Naive B cell (primary cell): ENCODE results near the gene VPS4A. TPM values are rescaled to one million over a fixed set of nuclear protein-coding genes. Genes with fewer than 3 reads are reported as not detected.
"Not testable (repeated sequence)": the region's sequence is repeated elsewhere in the genome, so short reads cannot be mapped to it uniquely, and the experiment has no call there.

Experiments used
- ATAC-seq, 2 donors: fragments of 150-1000 bp; cut with Tn5 transposase; 2 replicates each; pipeline ENCODE4 v1.10.0; 2021; ENCODE audit warnings: low read depth in 2 of 2, mild to moderate bottlenecking in 2 of 2, moderate library complexity in 2 of 2
- DNase-seq: peaks from one replicate; pipeline ENCODE4 v3.0.0; 2022
- H3K27ac Mint-ChIP-seq, 6 donors: one replicate each; pipeline ENCODE4 v1.8.0; 2020 to 2022; ENCODE audit warnings: mild to moderate bottlenecking in 6 of 6, mixed read lengths in 6 of 6, moderate library complexity in 5 of 6, inconsistent platforms in 2 of 6
- H3K27me3 Mint-ChIP-seq, 3 donors: one replicate each; pipeline ENCODE4 v1.8.0; 2021 to 2022; ENCODE audit warnings: mixed read lengths in 3 of 3, mild to moderate bottlenecking in 1 of 3
- H3K36me3 Mint-ChIP-seq, 2 donors: one replicate each; pipeline ENCODE4 v1.8.0; 2020 to 2022; ENCODE audit warnings: mixed read lengths in 2 of 2, inconsistent platforms in 1 of 2, mild to moderate bottlenecking in 1 of 2
- H3K4me1 Mint-ChIP-seq, 3 donors: one replicate each; pipeline ENCODE4 v1.8.0; 2020 to 2022; ENCODE audit warnings: mixed read lengths in 3 of 3, inconsistent platforms in 1 of 3, mild to moderate bottlenecking in 1 of 3, moderate library complexity in 1 of 3
- H3K4me3 Mint-ChIP-seq, 8 donors: one replicate each; pipeline ENCODE4 v1.8.0; 2020 to 2022; ENCODE audit warnings: mild to moderate bottlenecking in 8 of 8, mixed read lengths in 8 of 8, moderate library complexity in 8 of 8, inconsistent platforms in 2 of 8
- H3K9me3 Mint-ChIP-seq, 7 donors: one replicate each; pipeline ENCODE4 v1.8.0; 2020 to 2022; ENCODE audit warnings: mixed read lengths in 7 of 7, mild to moderate bottlenecking in 5 of 7, inconsistent platforms in 2 of 7, moderate library complexity in 1 of 7
- polyA plus RNA-seq, 6 donors: library from polyadenylated mRNA; unstranded; fragments of 300-500 nt; fragmentation: Illumina TruSeq; gene quantifications; one replicate each; pipeline ENCODE4 v1.2.3, GENCODE V29; 2021; ENCODE audit warnings: low read depth in 6 of 6

Gene VPS4A
- polyA plus RNA-seq, 6 donors from 2014 or later, result 22.2 to 35.1 (median 27.8) TPM

GRCh38 chr16:69291657-69292056 is 19.5 kb upstream of the VPS4A start:
- H3K4me3 Mint-ChIP-seq, H3K27me3 Mint-ChIP-seq, H3K27ac Mint-ChIP-seq, H3K4me1 Mint-ChIP-seq, DNase-seq, H3K36me3 Mint-ChIP-seq, ATAC-seq, H3K9me3 Mint-ChIP-seq: not testable (repeated sequence)

- no peaks in the 10 kb centered on the region for H3K36me3 Mint-ChIP-seq
- no peak for DNase-seq
- H3K9me3 Mint-ChIP-seq, result no peaks in the 10 kb centered on the region
- H3K27me3 Mint-ChIP-seq, result no peaks in the 10 kb centered on the region
- no peak for ATAC-seq
- no peak overlapping the region for H3K4me3 Mint-ChIP-seq
- peak overlapping the region in 1 of 6 donors; percentile 42 for H3K27ac Mint-ChIP-seq
- no peaks in the 10 kb centered on the region for H3K4me1 Mint-ChIP-seq
Measured at GRCh38 chr16:69293401-69293800, 17.7 kb upstream of the VPS4A start.

GRCh38 chr16:69294051-69294450 is 17.1 kb upstream of the VPS4A start:
- H3K4me1 Mint-ChIP-seq, result no peaks in the 10 kb centered on the region
- no peaks in the 10 kb centered on the region for H3K9me3 Mint-ChIP-seq
- H3K36me3 Mint-ChIP-seq, result no peaks in the 10 kb centered on the region
- H3K27ac Mint-ChIP-seq, result peak overlapping the region in 1 of 6 donors; percentile 33
- H3K27me3 Mint-ChIP-seq, result no peaks in the 10 kb centered on the region
- H3K4me3 Mint-ChIP-seq, result no peak overlapping the region
- no peak for ATAC-seq
- no peak for DNase-seq

GRCh38 chr16:69296771-69297170 is 14.4 kb upstream of the VPS4A start:
- not testable (repeated sequence) for H3K27ac Mint-ChIP-seq, H3K9me3 Mint-ChIP-seq, H3K4me1 Mint-ChIP-seq, ATAC-seq, DNase-seq, H3K36me3 Mint-ChIP-seq, H3K27me3 Mint-ChIP-seq, H3K4me3 Mint-ChIP-seq

- Mint-ChIP-seq H3K4me3 (no peak overlapping the region), H3K9me3 (no peaks in the 10 kb centered on the region), H3K27me3 (no peaks in the 10 kb centered on the region), H3K36me3 (peaks cover 0 to 3% of the 10 kb centered on the region in 2 donors), H3K27ac (peak overlapping the region in 1 of 6 donors; percentile 49), H3K4me1 (peaks cover 0 to 4% (median 2%) of the 10 kb centered on the region in 3 donors)
- ATAC-seq (no peak), DNase-seq (no peak)
Measured at GRCh38 chr16:69298261-69298660, 12.9 kb upstream of the VPS4A start.

GRCh38 chr16:69301187-69301586 is 10.0 kb upstream of the VPS4A start:
- ATAC-seq, result no peak
- H3K27ac Mint-ChIP-seq, result no peak overlapping the region

GRCh38 chr16:69301861-69302260 is 9.3 kb upstream of the VPS4A start:
- no peaks in the 10 kb centered on the region for H3K27me3 Mint-ChIP-seq
- no peaks in the 10 kb centered on the region for H3K9me3 Mint-ChIP-seq
- H3K4me1 Mint-ChIP-seq, result peaks cover 0 to 4% (median 2%) of the 10 kb centered on the region in 3 donors
- ATAC-seq (no peak), DNase-seq (no peak)
- no peak overlapping the region for H3K27ac Mint-ChIP-seq
- H3K36me3 Mint-ChIP-seq, result peaks cover 0 to 3% of the 10 kb centered on the region in 2 donors
- no peak overlapping the region for H3K4me3 Mint-ChIP-seq

More at GRCh38 chr16:69301187-69301586, 10.0 kb upstream of the VPS4A start:
- no peaks in the 10 kb centered on the region for H3K27me3 Mint-ChIP-seq
- no peak overlapping the region for H3K4me3 Mint-ChIP-seq
- DNase-seq, result no peak
- H3K9me3 Mint-ChIP-seq, result no peaks in the 10 kb centered on the region
- peaks cover 0 to 4% (median 2%) of the 10 kb centered on the region in 3 donors for H3K4me1 Mint-ChIP-seq
- peaks cover 0 to 3% of the 10 kb centered on the region in 2 donors for H3K36me3 Mint-ChIP-seq

GRCh38 chr16:69302301-69302700 is 8.8 kb upstream of the VPS4A start:
- Mint-ChIP-seq H3K9me3 (no peaks in the 10 kb centered on the region), H3K4me3 (no peak overlapping the region), H3K27ac (no peak overlapping the region), H3K4me1 (peaks cover 0 to 4% (median 2%) of the 10 kb centered on the region in 3 donors), H3K27me3 (no peaks in the 10 kb centered on the region), H3K36me3 (peaks cover 0 to 3% of the 10 kb centered on the region in 2 donors)
- DNase-seq (no peak), ATAC-seq (no peak)

- Mint-ChIP-seq H3K4me1 (peaks cover 4 to 10% (median 5%) of the 10 kb centered on the region in 3 donors), H3K9me3 (no peaks in the 10 kb centered on the region), H3K4me3 (no peak overlapping the region), H3K27me3 (no peaks in the 10 kb centered on the region), H3K27ac (no peak overlapping the region), H3K36me3 (peaks cover 0 to 3% of the 10 kb centered on the region in 2 donors)
- DNase-seq (no peak), ATAC-seq (no peak)
Measured at GRCh38 chr16:69306031-69306430, 5.1 kb upstream of the VPS4A start.

- no peaks in the 10 kb centered on the region for H3K9me3 Mint-ChIP-seq
- ATAC-seq (no peak), DNase-seq (no peak)
- H3K4me3 Mint-ChIP-seq, result no peak overlapping the region
- H3K27ac Mint-ChIP-seq, result no peak overlapping the region
- H3K4me1 Mint-ChIP-seq, result peaks cover 8 to 14% (median 11%) of the 10 kb centered on the region in 3 donors
- no peaks in the 10 kb centered on the region for H3K27me3 Mint-ChIP-seq
- no peaks in the 10 kb centered on the region for H3K36me3 Mint-ChIP-seq
Measured at GRCh38 chr16:69307091-69307490, 4.1 kb upstream of the VPS4A start.

GRCh38 chr16:69307856-69308255 is 3.3 kb upstream of the VPS4A start:
- ATAC-seq (no peak), DNase-seq (no peak)
- Mint-ChIP-seq H3K27ac (no peak overlapping the region), H3K4me3 (peak overlapping the region in 1 of 8 donors; percentile 41), H3K27me3 (no peaks in the 10 kb centered on the region), H3K4me1 (peaks cover 7 to 15% (median 14%) of the 10 kb centered on the region in 3 donors), H3K36me3 (no peaks in the 10 kb centered on the region), H3K9me3 (no peaks in the 10 kb centered on the region)

GRCh38 chr16:69309316-69309715 is 1.8 kb upstream of the VPS4A start:
- no peak for DNase-seq
- peak overlapping the region in 2 of 8 donors; percentile 44 to 52 for H3K4me3 Mint-ChIP-seq
- H3K4me1 Mint-ChIP-seq, result peaks cover 15 to 25% (median 21%) of the 10 kb centered on the region in 3 donors
- H3K36me3 Mint-ChIP-seq, result no peaks in the 10 kb centered on the region
- H3K9me3 Mint-ChIP-seq, result no peaks in the 10 kb centered on the region
- ATAC-seq, result no peak
- peak overlapping the region in 1 of 6 donors; percentile 97 for H3K27ac Mint-ChIP-seq
- no peaks in the 10 kb centered on the region for H3K27me3 Mint-ChIP-seq

GRCh38 chr16:69311533-69312387 is 610 bp downstream of the VPS4A start:
- H3K9me3 Mint-ChIP-seq, result no peaks in the 10 kb centered on the region

GRCh38 chr16:69313469-69313868 is 2.3 kb downstream of the VPS4A start:
- Mint-ChIP-seq H3K27ac (peak overlapping the region in 2 of 6 donors; percentile 62 to 84), H3K9me3 (no peaks in the 10 kb centered on the region), H3K4me1 (peaks cover 15 to 32% (median 25%) of the 10 kb centered on the region in 3 donors), H3K4me3 (peak overlapping the region; percentile 22 to 88 (median 66)), H3K27me3 (no peaks in the 10 kb centered on the region), H3K36me3 (no peaks in the 10 kb centered on the region)
- DNase-seq, result no peak
- ATAC-seq, result no peak

More at GRCh38 chr16:69311533-69312387, 610 bp downstream of the VPS4A start:
- DNase-seq, result no peak
- peak overlapping the region; percentile 79 to 98 (median 96) for H3K27ac Mint-ChIP-seq
- peak overlapping the region; percentile 90 to 100 (median 98) for H3K4me3 Mint-ChIP-seq
- no peaks in the 10 kb centered on the region for H3K36me3 Mint-ChIP-seq
- H3K27me3 Mint-ChIP-seq, result no peaks in the 10 kb centered on the region
- peak; percentile 42 to 46 for ATAC-seq
- peaks cover 15 to 32% (median 25%) of the 10 kb centered on the region in 3 donors for H3K4me1 Mint-ChIP-seq
